H1 (cell line): ENCODE results near the gene AMN. TPM values are rescaled to one million over a fixed set of nuclear protein-coding genes. Genes with fewer than 3 reads are reported as not detected.

Experiments used
- EP300 ChIP-seq, 2 experiments: IDR thresholded peaks; 1 replicate in 1 of 2; 2 replicates in 1 of 2; pipeline ENCODE4 v1.6.1; 2011 to 2012; ENCODE audit warnings: low read depth in 2 of 2, low read length in 2 of 2, mild to moderate bottlenecking in 2 of 2, borderline replicate concordance in 1 of 2, inconsistent platforms in 1 of 2, moderate library complexity in 1 of 2
- polyA plus RNA-seq, 7 experiments: library from polyadenylated mRNA; depleted of rRNA in 3 of 7; stranded (reverse) in 5 of 7; unstranded in 2 of 7; fragments of >200 nt in 5 of 7; fragments of 200-250 nt in 2 of 7; gene quantifications; 1 replicate in 5 of 7; 2 replicates in 1 of 7; 4 replicates in 1 of 7; pipeline versions ENCODE4 v1.2.1 to v1.2.3, GENCODE V29; 2011 to 2013; ENCODE audit warnings: missing spikeins in 2 of 7, mixed read lengths in 2 of 7
- total RNA-seq: library from RNA; stranded (reverse); fragmentation: NEBNext Ultra II Directional; extraction: Animal tissue kit (Norgen Biotek cat#: 25700); gene quantifications from 2 replicates; pipeline ENCODE4 v1.2.1, GENCODE V29; 2021

AMN gene
- total and polyA plus RNA-seq, 2 of the 8 experiments (the other 6 are each of a cell fraction or from before 2014, with no cell fraction given), result 0.77 to 1.5 TPM

DNA sequence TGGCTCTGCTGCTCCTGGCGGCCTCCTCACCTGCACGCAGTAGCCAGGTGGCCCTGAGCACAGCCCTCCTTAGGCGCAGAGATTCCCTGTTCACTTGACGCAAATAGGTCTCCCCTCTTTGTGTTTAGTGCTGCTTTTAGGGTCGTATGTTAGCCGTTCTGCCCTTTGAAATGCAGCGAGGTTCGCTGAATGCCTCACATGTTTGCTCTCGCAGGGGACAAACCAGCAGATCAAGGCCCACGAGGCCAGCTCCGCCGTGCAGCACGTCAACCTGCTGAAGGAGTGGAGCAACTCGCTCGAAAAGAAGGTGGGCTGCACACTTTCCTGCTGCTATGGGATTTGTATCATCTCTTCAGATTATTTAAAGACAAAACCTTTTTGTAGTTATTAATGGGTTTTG is 31.4 kb upstream of the AMN start (continued):
- no peak for TF ChIP-seq EP300 (IDR thresholded peaks at IDR 0.05; ENCODE audit: borderline replicate concordance in 1 of 2, low read depth in 2 of 2, low read length in 2 of 2)
